Upper lobe of left lung (tissue), 4 donors: Measurements from ENCODE around the gene GATM.

Source experiments
- EP300 ChIP-seq, 4 donors: sonication (generic); formaldehyde crosslinking; IDR thresholded peaks; one replicate each; pipeline ENCODE4 v1.5.1; 2017; ENCODE audit warnings: antibody characterized with exemption in 4 of 4, control low read depth in 2 of 4
- POLR2A ChIP-seq, 4 donors: fragments of 450-650 bp; IDR thresholded peaks; one replicate each; pipeline ENCODE4 v1.5.1; 2016 to 2017; ENCODE audit warnings: antibody characterized with exemption in 4 of 4, mild to moderate bottlenecking in 2 of 4
- POLR2AphosphoS5 ChIP-seq, 2 donors: sonication (generic); formaldehyde crosslinking; IDR thresholded peaks; one replicate each; pipeline ENCODE4 v1.5.1; 2017; ENCODE audit warnings: antibody characterized with exemption in 2 of 2
- TF ChIP-seq, protein P1 (sequence below), 6 experiments: fragments of 450-650 bp in 4 of 6; fragments of 200-600 bp in 2 of 6; sonication (generic) in 2 of 6; IDR thresholded peaks; one replicate each; pipeline ENCODE4 v1.5.1; 2016 to 2019; ENCODE audit warnings: antibody characterized with exemption in 6 of 6

DNA sequence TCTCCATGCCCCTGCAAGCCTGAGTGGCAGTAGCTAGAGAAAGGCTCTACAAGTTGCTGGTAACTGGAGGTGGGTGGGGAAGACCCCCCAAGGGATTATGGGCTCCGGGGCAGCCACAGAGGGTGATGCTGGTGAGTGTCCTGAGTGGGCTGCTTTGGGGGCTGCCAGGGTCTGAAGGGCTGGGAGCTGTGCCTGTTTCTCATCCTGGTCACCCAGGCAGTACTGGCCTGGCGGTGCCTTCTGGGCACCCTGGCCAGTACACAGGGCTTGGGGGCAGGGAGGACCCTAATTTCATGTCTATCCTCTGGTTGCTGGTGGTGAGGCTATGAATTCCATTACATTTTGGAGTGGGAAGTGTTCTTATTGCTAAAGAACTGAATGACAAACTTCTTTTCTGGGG is 46.1 kb upstream of the GATM start:
- TF ChIP-seq, protein P1, sequence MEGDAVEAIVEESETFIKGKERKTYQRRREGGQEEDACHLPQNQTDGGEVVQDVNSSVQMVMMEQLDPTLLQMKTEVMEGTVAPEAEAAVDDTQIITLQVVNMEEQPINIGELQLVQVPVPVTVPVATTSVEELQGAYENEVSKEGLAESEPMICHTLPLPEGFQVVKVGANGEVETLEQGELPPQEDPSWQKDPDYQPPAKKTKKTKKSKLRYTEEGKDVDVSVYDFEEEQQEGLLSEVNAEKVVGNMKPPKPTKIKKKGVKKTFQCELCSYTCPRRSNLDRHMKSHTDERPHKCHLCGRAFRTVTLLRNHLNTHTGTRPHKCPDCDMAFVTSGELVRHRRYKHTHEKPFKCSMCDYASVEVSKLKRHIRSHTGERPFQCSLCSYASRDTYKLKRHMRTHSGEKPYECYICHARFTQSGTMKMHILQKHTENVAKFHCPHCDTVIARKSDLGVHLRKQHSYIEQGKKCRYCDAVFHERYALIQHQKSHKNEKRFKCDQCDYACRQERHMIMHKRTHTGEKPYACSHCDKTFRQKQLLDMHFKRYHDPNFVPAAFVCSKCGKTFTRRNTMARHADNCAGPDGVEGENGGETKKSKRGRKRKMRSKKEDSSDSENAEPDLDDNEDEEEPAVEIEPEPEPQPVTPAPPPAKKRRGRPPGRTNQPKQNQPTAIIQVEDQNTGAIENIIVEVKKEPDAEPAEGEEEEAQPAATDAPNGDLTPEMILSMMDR (IDR thresholded peaks at IDR 0.05) = no peak
- no peak for TF ChIP-seq EP300 (IDR thresholded peaks at IDR 0.05)
- no peak for TF ChIP-seq POLR2A (IDR thresholded peaks at IDR 0.05)
- no peak for TF ChIP-seq POLR2AphosphoS5 (IDR thresholded peaks at IDR 0.05)
